ENCODE measurements around the gene STAB2.

Gene STAB2

GRCh38 chr12:103778781-103779180 is 191.7 kb downstream of the STAB2 start:
- DNase-seq (ENCODE audit: extremely low read depth in 1 of 2, low read depth in 1 of 2) = no peak

- DNase-seq (ENCODE audit: extremely low read depth in 1 of 2, low read depth in 1 of 2) = no peak
These were observed 192.5 kb downstream of the STAB2 start for GRCh38 chr12:103779410-103780092.

DNA sequence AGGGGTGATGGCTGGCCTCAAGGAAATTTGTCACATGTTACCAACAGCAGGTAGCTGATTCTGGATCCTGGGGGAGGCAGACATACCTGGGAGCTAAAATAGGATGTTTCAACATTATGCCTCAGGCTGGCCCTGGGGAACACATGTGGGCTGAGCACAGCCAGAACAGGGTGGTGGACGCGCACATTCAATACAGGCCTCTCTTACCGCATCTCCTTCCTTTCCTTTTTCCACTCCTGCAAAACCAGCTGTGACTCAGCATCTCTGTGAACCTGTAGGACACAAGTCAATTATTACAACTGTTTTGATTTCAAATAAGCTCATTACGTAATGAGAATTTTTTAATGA is 193.0 kb downstream of the STAB2 start:
- DNase-seq (ENCODE audit: extremely low read depth in 1 of 2, low read depth in 1 of 2) = no peak

- DNase-seq (ENCODE audit: extremely low read depth in 1 of 2, low read depth in 1 of 2) = no peak
These were observed 193.9 kb downstream of the STAB2 start for GRCh38 chr12:103780992-103781391.

DNA sequence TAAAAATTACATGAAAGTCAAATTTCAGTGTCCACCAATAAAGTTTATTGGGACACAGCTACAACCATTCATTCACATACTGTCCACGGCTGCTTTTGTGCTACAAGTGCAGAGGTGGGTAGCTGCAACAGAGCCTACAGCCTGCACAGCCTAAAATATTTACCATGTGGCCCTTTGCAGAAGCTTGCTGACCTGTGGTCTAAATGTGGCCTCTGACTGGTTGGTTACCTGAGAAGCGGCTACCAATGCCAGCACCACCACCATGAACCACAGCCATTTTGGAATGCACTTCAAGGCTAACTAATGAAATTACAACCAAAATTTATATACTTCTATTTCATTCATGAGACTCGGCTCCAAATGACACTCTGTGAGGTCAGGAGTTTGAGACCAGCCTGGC is 195.3 kb downstream of the STAB2 start:
- DNase-seq (ENCODE audit: extremely low read depth in 1 of 2, low read depth in 1 of 2) = no peak

DNA sequence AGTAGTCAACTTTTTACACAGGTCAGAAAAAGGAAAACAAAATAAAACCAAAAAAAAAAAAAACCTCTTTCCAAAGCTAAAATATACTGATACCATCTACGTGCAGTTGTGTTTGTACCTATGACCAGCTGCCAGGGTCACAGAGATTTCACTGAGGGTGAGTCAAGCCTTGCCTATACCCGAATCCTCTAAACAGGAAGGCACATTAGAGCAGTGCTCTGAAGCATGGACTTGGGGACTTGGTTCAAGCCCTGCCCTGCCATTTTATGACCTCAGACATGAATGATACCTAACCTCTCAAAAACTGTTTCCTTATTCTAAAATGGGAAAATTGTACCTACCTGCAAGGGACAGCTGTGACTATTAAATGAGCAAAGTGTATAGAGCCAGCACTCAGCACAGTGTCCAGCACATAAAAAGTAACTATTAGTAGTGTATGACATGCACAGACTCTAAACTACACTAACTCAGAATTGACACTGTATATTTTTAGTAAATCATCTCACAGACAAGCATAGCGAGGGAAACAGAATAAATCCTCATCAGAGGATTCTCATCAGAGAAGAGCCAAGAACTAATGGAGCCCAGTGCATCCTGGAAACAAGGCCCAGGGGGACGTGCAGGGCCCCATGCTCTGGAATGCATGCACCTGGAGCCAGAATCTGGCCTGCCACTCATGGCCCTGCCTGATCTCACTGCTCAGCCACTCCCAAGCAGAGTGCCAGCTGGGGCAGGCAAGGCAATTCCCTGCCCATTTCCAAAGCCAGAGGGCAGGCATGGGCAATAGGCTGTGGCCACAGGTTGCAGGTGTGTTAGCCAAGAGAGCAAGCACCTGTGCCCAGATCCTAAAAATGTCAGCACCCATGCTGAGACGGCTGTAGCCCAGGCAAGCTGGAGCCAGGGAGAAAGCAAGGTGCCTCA is 196.9 kb downstream of the STAB2 start:
- no peak for DNase-seq (ENCODE audit: extremely low read depth in 1 of 2, low read depth in 1 of 2)

DNA sequence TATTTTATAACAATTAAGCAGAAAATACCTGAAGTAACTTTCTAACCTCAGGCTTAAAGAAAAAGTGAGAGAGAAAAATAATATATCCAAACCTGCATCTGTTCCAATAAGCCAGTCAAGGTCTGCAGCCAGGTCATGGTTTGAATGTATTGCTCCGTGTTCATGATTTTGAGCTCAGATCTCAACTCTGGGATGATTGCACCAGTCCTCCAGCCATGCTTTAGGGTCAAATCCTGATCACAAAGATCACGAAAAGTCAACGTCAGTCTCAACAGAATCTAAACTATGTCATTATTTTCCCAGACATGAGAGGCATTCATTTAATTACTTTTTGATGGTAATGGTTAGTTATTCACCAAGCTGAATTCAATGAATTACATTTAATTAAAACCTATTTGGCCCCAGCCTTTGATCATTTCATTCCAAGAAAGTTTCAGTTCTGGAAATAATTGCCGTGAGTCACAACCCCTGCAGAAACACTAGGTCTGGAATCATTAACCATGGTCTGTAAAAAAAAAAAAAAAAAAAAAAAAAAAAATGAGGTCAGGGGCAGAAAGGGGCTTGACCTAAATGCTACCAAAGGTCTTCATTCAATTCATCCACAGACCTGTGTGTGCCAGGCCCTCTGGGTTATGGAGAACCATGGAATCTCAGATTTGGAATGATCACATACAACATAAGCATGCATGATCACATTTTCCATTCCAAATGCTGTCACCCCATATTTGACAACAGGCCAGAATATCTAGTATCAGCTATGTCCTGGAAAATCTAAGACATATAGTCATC is 198.4 kb downstream of the STAB2 start:
- DNase-seq (ENCODE audit: extremely low read depth in 1 of 2, low read depth in 1 of 2) = no peak

DNA sequence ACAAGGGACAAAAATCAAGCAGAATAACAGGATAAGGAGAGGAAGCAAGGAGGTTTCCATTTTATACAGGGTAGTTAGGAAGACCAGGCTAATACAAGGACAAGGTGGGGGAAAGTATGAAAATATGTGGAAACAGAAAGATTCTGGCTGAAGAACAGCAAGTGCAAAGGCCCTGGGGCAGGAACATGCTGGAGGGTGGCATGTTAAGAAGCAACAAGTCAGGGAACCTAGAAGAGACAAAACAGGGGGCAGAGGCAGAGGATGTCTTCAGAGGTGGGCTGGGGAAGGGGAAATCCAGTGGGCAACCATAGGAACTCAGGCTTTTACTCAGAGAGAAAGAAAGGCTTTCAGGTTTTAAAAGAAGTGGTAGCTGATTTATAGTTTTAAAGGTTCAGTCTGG is 199.1 kb downstream of the STAB2 start:
- no peak for DNase-seq (ENCODE audit: extremely low read depth in 1 of 2, low read depth in 1 of 2)

GRCh38 chr12:103791350-103791920 is 204.4 kb downstream of the STAB2 start:
- no peak for DNase-seq (ENCODE audit: extremely low read depth in 1 of 2, low read depth in 1 of 2)

DNA sequence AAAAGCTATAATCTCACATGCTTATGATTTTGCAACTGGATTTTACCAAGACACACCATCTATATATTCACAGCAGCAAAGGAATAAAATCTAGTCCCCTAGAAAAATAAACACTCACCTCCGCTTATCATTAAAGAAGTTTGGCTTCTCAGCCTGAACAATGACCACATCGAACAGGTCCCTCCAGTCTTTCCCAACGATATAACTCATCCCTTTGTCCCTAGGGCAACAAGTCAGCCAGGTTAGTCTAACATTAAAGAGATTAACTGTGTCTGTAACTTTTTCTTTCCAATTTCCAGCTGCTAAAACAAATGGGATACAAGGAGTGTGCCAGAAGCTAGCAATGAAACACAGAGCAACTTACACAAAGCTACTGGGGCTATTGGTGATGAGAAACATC is 206.0 kb downstream of the STAB2 start:
- DNase-seq (ENCODE audit: extremely low read depth in 1 of 2, low read depth in 1 of 2) = no peak

- no peak for DNase-seq (ENCODE audit: extremely low read depth in 1 of 2, low read depth in 1 of 2)
These were observed 206.5 kb downstream of the STAB2 start for GRCh38 chr12:103793512-103794045.

DNA sequence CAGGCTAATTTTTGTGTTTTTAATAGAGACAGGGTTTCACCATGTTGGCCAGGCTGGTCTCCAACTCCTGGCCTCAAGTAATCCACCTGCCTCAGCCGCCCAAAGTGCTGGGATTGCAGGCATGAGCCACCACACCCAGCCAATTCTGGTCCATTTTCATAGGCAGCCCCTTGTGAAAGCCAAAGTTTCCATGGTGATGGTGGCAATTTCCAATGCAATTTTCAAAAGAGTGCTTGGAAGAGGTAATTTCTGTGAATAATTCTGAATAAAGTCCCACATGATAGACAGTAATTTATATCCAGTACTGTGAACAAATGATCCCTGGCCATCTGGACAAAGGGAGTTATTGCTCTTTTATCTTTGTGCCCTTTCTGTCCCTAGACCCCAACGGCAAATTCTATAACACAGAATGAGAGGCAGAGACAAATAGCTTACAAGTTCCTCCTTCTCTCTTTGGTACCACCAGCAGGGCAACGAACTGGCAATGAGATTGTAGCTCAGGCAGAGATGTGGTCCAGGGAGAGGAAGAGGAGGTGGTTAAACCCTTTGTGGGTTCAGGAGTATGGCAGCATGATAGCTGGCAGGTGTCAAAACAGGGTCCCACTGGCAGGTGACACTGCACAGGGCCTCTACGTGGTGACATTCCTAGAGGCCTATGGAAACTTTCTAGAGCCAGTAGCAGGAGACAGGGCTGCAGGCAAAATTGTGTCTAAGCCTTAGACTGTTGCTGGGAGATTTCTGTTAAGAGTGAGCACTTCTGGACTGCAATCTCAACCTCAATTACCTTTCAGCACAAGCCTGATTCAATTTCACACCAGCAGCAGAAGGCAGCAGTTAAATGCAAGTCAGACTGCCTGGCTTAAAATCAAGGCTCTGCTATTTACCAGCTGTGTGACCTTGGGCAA is 207.5 kb downstream of the STAB2 start:
- DNase-seq (ENCODE audit: extremely low read depth in 1 of 2, low read depth in 1 of 2) = no peak

- DNase-seq (ENCODE audit: extremely low read depth in 1 of 2, low read depth in 1 of 2) = no peak
These were observed 211.5 kb downstream of the STAB2 start for GRCh38 chr12:103798586-103798985.

GRCh38 chr12:103799504-103799856 is 212.4 kb downstream of the STAB2 start:
- no peak for DNase-seq (ENCODE audit: extremely low read depth in 1 of 2, low read depth in 1 of 2)

GRCh38 chr12:103799857-103800771 is 213.0 kb downstream of the STAB2 start:
- DNase-seq (ENCODE audit: extremely low read depth in 1 of 2, low read depth in 1 of 2) = no peak

GRCh38 chr12:103801709-103802585 is 214.9 kb downstream of the STAB2 start:
- DNase-seq (ENCODE audit: extremely low read depth in 1 of 2, low read depth in 1 of 2) = no peak

GRCh38 chr12:103802586-103802886 is 215.5 kb downstream of the STAB2 start:
- no peak for DNase-seq (ENCODE audit: extremely low read depth in 1 of 2, low read depth in 1 of 2)

GRCh38 chr12:103803847-103804246 is 216.8 kb downstream of the STAB2 start:
- DNase-seq (ENCODE audit: extremely low read depth in 1 of 2, low read depth in 1 of 2) = no peak

Measured in stimulated activated CD8-positive, alpha-beta memory T cell treated with anti-CD3 and anti-CD28 coated beads, Interleukin-7, amount 100 ng/mL, for 48 hours (primary cell).